PC-9 (cell line): ENCODE results near the gene ZNF385A.

ENCODE experiments used
- EZH2 ChIP-seq: fragments of 200-600 bp; sonication (generic); IDR thresholded peaks from 2 replicates; pipeline ENCODE4 v1.8.0; 2017; ENCODE audit warnings: antibody characterized with exemption, low read depth
- TF ChIP-seq, protein P1 (sequence below): fragments of 200-600 bp; sonication (generic); conservative IDR thresholded peaks from 2 replicates; pipeline ENCODE4 v1.6.1; 2017; ENCODE audit warnings: mixed run types, antibody characterized with exemption, mild to moderate bottlenecking, moderate library complexity

DNA sequence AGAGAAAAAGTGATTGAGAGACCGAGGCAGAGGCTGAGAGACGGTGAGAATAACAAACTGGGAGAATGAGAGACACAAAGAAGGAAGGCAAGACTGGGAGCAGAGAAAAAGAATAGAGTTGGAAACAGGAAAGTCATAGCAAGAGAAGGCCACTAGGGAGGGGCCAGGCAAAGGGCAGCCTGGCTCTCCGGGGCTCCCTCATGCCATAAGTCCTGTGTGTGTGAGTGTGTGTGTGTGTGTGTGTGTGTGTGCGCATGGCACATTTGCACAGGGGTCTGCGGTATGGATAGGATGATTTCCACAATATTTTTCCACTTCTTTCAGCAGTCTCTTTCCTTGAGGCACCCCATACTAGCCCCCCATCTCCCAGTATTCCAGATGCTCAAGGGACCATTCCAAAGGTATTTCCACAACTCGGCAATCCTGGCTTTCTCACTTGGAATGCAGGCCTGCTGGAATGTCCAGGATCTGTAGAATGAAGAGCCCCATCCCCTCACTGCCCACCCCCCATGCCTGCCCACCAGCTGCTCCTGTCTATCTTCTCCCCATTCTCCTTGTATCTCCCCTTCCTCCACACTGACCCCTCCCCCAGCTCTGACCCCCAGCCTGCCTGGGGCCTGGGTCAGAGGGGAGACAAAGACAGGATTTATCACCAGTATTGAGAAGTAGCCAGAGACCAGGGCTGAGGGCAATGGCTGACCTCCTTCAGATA is 29.3 kb downstream of the ZNF385A start:
- TF ChIP-seq, protein P1, sequence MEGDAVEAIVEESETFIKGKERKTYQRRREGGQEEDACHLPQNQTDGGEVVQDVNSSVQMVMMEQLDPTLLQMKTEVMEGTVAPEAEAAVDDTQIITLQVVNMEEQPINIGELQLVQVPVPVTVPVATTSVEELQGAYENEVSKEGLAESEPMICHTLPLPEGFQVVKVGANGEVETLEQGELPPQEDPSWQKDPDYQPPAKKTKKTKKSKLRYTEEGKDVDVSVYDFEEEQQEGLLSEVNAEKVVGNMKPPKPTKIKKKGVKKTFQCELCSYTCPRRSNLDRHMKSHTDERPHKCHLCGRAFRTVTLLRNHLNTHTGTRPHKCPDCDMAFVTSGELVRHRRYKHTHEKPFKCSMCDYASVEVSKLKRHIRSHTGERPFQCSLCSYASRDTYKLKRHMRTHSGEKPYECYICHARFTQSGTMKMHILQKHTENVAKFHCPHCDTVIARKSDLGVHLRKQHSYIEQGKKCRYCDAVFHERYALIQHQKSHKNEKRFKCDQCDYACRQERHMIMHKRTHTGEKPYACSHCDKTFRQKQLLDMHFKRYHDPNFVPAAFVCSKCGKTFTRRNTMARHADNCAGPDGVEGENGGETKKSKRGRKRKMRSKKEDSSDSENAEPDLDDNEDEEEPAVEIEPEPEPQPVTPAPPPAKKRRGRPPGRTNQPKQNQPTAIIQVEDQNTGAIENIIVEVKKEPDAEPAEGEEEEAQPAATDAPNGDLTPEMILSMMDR = no peak
- no peak for TF ChIP-seq EZH2
